HepG2 (cell line): Measurements from ENCODE around the gene DLST. TPM values are rescaled to one million over a fixed set of nuclear protein-coding genes. Genes with fewer than 3 reads are reported as not detected.

Experiments used
- CBFB ChIP-seq: sonication (generic); formaldehyde crosslinking; IDR thresholded peaks from 2 replicates; pipeline ENCODE4 v1.4.0; 2020; ENCODE audit warnings: missing genetic modification reagents
- CC2D1A ChIP-seq: sonication (generic); formaldehyde crosslinking; IDR thresholded peaks from 2 replicates; pipeline ENCODE4 v1.8.1; 2023; ENCODE audit warnings: mild to moderate bottlenecking, missing genetic modification reagents
- GFI1 ChIP-seq: sonication (generic); formaldehyde crosslinking; IDR thresholded peaks from 2 replicates; pipeline ENCODE4 v1.5.0; 2020; ENCODE audit warnings: missing genetic modification reagents, mild to moderate bottlenecking, borderline replicate concordance
- KAT2B ChIP-seq: fragments of 150-350 bp; IDR thresholded peaks from 2 replicates; pipeline ENCODE4 v1.6.1; 2014; ENCODE audit warnings: low read depth, low read length, borderline replicate concordance
- ZNF136 ChIP-seq: sonication (generic); formaldehyde crosslinking; IDR thresholded peaks from 2 replicates; pipeline ENCODE4 v1.8.1; 2022; ENCODE audit warnings: low read depth, mild to moderate bottlenecking, moderate library complexity, missing genetic modification reagents
- ZNF382 ChIP-seq: sonication (generic); formaldehyde crosslinking; IDR thresholded peaks from 2 replicates; pipeline ENCODE4 v1.5.0; 2020; ENCODE audit warnings: missing genetic modification reagents, mild to moderate bottlenecking, borderline replicate concordance
- ZNF430 ChIP-seq: sonication (generic); formaldehyde crosslinking; IDR thresholded peaks from 2 replicates; pipeline ENCODE4 v1.9.0; 2021; ENCODE audit warnings: mild to moderate bottlenecking, missing genetic modification reagents
- ZNF747 ChIP-seq: sonication (generic); formaldehyde crosslinking; IDR thresholded peaks from 2 replicates; pipeline ENCODE4 v1.8.1; 2023; ENCODE audit warnings: missing genetic modification reagents, mild to moderate bottlenecking, borderline replicate concordance
- ZNF772 ChIP-seq: sonication (generic); formaldehyde crosslinking; IDR thresholded peaks from 2 replicates; pipeline ENCODE4 v1.5.0; 2020; ENCODE audit warnings: mild to moderate bottlenecking, missing genetic modification reagents
- ZNF775 ChIP-seq: sonication (generic); formaldehyde crosslinking; IDR thresholded peaks from 2 replicates; pipeline ENCODE4 v1.4.0; 2020; ENCODE audit warnings: missing genetic modification reagents, mild to moderate bottlenecking, moderate library complexity, borderline replicate concordance
- polyA plus RNA-seq, 8 experiments: library from polyadenylated mRNA; depleted of rRNA in 3 of 8; stranded (reverse) in 7 of 8; unstranded in 1 of 8; fragments of >200 nt; fragmentation: Illumina TruSeq in 4 of 8; extraction: Trizol in 4 of 8; gene quantifications; 2 replicates each; pipeline versions ENCODE4 v1.2.1 to v1.2.3, GENCODE V29; 2011 to 2016; ENCODE audit warnings: low read depth in 4 of 8, missing spikeins in 1 of 8, mixed read lengths in 1 of 8; ENCODE audit not compliant: insufficient read depth in 1 of 8
- total RNA-seq, 5 experiments: library from RNA; depleted of rRNA; stranded (reverse); fragments of >200 nt; fragmentation: Illumina TruSeq; extraction: Trizol; gene quantifications; 2 replicates each; pipeline ENCODE4 v1.2.3, GENCODE V29; 2016; ENCODE audit warnings: low read depth in 1 of 5
- TF ChIP-seq, protein P1 (sequence below), 2 experiments: sonication (generic) in 1 of 2; formaldehyde crosslinking in 1 of 2; IDR thresholded peaks; 2 replicates each; pipeline versions ENCODE4 v1.4.0 to v1.6.1; 2018 to 2020; ENCODE audit warnings: missing genetic modification reagents in 2 of 2, borderline replicate concordance in 1 of 2, low read depth in 1 of 2, mild to moderate bottlenecking in 1 of 2, missing biosample characterization in 1 of 2
- TF ChIP-seq, protein P2 (sequence below): sonication (generic); formaldehyde crosslinking; IDR thresholded peaks from one replicate; pipeline ENCODE4 v1.5.1; 2020; ENCODE audit warnings: mild to moderate bottlenecking, missing genetic modification reagents; ENCODE audit errors: not compliant biosample characterization
- TF ChIP-seq, protein P3 (sequence below): sonication (generic); formaldehyde crosslinking; IDR thresholded peaks from 2 replicates; pipeline ENCODE4 v1.9.0; 2021; ENCODE audit warnings: mild to moderate bottlenecking, missing genetic modification reagents

The DLST gene
- total and polyA plus RNA-seq, 2 of the 13 experiments (the other 11 are each of a cell fraction or from before 2014, with no cell fraction given) = 56.5 to 94.3 TPM

GRCh38 chr14:74898694-74899093 lies 17.0 kb downstream of the DLST start (continued):
- TF ChIP-seq, protein P1, sequence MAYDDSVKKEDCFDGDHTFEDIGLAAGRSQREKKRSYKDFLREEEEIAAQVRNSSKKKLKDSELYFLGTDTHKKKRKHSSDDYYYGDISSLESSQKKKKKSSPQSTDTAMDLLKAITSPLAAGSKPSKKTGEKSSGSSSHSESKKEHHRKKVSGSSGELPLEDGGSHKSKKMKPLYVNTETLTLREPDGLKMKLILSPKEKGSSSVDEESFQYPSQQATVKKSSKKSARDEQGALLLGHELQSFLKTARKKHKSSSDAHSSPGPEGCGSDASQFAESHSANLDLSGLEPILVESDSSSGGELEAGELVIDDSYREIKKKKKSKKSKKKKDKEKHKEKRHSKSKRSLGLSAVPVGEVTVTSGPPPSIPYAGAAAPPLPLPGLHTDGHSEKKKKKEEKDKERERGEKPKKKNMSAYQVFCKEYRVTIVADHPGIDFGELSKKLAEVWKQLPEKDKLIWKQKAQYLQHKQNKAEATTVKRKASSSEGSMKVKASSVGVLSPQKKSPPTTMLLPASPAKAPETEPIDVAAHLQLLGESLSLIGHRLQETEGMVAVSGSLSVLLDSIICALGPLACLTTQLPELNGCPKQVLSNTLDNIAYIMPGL (CRISPR knock-in tag; IDR thresholded peaks at IDR 0.05; ENCODE audit: borderline replicate concordance in 1 of 2, low read depth in 1 of 2) = peak in 1 of 2 experiments; percentile 57; a peak in 1 of 4 replicates
- TF ChIP-seq CC2D1A = 0 out of 2 replicates have a peak, but pooled peaks have one; percentile 79
- TF ChIP-seq, protein P2, sequence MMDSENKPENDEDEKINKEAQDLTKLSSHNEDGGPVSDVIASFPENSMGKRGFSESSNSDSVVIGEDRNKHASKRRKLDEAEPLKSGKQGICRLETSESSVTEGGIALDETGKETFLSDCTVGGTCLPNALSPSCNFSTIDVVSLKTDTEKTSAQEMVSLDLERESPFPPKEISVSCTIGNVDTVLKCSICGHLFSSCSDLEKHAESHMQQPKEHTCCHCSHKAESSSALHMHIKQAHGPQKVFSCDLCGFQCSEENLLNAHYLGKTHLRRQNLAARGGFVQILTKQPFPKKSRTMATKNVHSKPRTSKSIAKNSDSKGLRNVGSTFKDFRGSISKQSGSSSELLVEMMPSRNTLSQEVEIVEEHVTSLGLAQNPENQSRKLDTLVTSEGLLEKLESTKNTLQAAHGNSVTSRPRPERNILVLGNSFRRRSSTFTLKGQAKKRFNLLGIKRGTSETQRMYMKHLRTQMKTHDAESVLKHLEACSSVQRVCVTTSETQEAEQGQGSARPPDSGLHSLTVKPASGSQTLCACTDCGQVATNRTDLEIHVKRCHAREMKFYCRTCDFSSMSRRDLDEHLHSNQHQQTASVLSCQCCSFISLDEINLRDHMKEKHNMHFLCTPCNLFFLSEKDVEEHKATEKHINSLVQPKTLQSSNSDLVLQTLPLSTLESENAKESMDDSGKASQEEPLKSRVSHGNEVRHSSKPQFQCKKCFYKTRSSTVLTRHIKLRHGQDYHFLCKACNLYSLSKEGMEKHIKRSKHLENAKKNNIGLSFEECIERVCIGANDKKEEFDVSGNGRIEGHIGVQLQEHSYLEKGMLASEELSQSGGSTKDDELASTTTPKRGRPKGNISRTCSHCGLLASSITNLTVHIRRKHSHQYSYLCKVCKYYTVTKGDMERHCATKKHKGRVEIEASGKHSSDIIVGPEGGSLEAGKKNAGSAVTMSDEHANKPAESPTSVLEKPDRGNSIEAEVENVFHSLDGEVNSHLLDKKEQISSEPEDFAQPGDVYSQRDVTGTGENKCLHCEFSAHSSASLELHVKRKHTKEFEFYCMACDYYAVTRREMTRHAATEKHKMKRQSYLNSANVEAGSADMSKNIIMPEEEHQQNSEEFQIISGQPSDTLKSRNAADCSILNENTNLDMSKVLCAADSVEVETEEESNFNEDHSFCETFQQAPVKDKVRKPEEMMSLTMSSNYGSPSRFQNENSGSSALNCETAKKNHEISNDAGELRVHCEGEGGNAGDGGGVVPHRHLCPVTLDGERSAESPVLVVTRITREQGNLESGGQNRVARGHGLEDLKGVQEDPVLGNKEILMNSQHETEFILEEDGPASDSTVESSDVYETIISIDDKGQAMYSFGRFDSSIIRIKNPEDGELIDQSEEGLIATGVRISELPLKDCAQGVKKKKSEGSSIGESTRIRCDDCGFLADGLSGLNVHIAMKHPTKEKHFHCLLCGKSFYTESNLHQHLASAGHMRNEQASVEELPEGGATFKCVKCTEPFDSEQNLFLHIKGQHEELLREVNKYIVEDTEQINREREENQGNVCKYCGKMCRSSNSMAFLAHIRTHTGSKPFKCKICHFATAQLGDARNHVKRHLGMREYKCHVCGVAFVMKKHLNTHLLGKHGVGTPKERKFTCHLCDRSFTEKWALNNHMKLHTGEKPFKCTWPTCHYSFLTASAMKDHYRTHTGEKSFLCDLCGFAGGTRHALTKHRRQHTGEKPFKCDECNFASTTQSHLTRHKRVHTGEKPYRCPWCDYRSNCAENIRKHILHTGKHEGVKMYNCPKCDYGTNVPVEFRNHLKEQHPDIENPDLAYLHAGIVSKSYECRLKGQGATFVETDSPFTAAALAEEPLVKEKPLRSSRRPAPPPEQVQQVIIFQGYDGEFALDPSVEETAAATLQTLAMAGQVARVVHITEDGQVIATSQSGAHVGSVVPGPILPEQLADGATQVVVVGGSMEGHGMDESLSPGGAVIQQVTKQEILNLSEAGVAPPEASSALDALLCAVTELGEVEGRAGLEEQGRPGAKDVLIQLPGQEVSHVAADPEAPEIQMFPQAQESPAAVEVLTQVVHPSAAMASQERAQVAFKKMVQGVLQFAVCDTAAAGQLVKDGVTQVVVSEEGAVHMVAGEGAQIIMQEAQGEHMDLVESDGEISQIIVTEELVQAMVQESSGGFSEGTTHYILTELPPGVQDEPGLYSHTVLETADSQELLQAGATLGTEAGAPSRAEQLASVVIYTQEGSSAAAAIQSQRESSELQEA (CRISPR knock-in tag) = no peak
- TF ChIP-seq ZNF747 (CRISPR knock-in tag) = no peak
- TF ChIP-seq ZNF775 (CRISPR knock-in tag) = no peak
- TF ChIP-seq KAT2B = no peak
- TF ChIP-seq ZNF136 (CRISPR knock-in tag) = no peak
- no peak for TF ChIP-seq CBFB
- TF ChIP-seq, protein P3, sequence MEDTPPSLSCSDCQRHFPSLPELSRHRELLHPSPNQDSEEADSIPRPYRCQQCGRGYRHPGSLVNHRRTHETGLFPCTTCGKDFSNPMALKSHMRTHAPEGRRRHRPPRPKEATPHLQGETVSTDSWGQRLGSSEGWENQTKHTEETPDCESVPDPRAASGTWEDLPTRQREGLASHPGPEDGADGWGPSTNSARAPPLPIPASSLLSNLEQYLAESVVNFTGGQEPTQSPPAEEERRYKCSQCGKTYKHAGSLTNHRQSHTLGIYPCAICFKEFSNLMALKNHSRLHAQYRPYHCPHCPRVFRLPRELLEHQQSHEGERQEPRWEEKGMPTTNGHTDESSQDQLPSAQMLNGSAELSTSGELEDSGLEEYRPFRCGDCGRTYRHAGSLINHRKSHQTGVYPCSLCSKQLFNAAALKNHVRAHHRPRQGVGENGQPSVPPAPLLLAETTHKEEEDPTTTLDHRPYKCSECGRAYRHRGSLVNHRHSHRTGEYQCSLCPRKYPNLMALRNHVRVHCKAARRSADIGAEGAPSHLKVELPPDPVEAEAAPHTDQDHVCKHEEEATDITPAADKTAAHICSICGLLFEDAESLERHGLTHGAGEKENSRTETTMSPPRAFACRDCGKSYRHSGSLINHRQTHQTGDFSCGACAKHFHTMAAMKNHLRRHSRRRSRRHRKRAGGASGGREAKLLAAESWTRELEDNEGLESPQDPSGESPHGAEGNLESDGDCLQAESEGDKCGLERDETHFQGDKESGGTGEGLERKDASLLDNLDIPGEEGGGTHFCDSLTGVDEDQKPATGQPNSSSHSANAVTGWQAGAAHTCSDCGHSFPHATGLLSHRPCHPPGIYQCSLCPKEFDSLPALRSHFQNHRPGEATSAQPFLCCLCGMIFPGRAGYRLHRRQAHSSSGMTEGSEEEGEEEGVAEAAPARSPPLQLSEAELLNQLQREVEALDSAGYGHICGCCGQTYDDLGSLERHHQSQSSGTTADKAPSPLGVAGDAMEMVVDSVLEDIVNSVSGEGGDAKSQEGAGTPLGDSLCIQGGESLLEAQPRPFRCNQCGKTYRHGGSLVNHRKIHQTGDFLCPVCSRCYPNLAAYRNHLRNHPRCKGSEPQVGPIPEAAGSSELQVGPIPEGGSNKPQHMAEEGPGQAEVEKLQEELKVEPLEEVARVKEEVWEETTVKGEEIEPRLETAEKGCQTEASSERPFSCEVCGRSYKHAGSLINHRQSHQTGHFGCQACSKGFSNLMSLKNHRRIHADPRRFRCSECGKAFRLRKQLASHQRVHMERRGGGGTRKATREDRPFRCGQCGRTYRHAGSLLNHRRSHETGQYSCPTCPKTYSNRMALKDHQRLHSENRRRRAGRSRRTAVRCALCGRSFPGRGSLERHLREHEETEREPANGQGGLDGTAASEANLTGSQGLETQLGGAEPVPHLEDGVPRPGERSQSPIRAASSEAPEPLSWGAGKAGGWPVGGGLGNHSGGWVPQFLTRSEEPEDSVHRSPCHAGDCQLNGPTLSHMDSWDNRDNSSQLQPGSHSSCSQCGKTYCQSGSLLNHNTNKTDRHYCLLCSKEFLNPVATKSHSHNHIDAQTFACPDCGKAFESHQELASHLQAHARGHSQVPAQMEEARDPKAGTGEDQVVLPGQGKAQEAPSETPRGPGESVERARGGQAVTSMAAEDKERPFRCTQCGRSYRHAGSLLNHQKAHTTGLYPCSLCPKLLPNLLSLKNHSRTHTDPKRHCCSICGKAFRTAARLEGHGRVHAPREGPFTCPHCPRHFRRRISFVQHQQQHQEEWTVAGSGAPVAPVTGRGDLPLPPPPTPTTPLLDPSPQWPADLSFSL (CRISPR knock-in tag) = no peak
- no peak for TF ChIP-seq ZNF382 (CRISPR knock-in tag)
- TF ChIP-seq ZNF430 (CRISPR knock-in tag) = peak; percentile 87; the same call in 1 of the 2 replicates
- TF ChIP-seq ZNF772 (CRISPR knock-in tag) = no peak
- no peak for TF ChIP-seq GFI1 (CRISPR knock-in tag)
